Psoas muscle (tissue), 8 donors: Measurements from ENCODE around the gene ITGB5. TPM values are rescaled to one million over a fixed set of nuclear protein-coding genes. Genes with fewer than 3 reads are reported as not detected.
"Not testable (repeated sequence)": the region's sequence is repeated elsewhere in the genome, so short reads cannot be mapped to it uniquely, and the experiment has no call there.

Source experiments
- ATAC-seq, 4 donors: fragments of 200-7000 bp; cut with Tn5 transposase; one replicate each; pipeline ENCODE4 v1.9.1; 2020; ENCODE audit warnings: moderate library complexity in 3 of 4, mild to moderate bottlenecking in 2 of 4
- DNase-seq, 2 donors: peaks; one replicate each; pipeline ENCODE4 v3.0.0-alpha.2; 2020
- H3K27ac ChIP-seq: fragments of 200-600 bp; one replicate; pipeline ENCODE4 v1.8.0; 2022
- H3K27me3 ChIP-seq, 3 donors: fragments of 200-600 bp in 1 of 3; one replicate each; pipeline versions ENCODE4 v1.6.1 to v1.8.0; 2013 to 2022; ENCODE audit warnings: low read length in 2 of 3, mild to moderate bottlenecking in 2 of 3, moderate library complexity in 1 of 3; ENCODE audit not compliant: insufficient read depth in 3 of 3
- H3K36me3 ChIP-seq, 2 donors: fragments of 200-600 bp in 1 of 2; one replicate each; pipeline versions ENCODE4 v1.6.1 to v1.8.0; 2013 to 2022; ENCODE audit warnings: low read depth in 1 of 2, mild to moderate bottlenecking in 1 of 2, moderate library complexity in 1 of 2; ENCODE audit not compliant: insufficient read depth in 1 of 2
- H3K4me1 ChIP-seq: fragments of 200-600 bp; one replicate; pipeline ENCODE4 v1.8.0; 2022
- H3K4me3 ChIP-seq: fragments of 200-600 bp; one replicate; pipeline ENCODE4 v1.8.0; 2022; ENCODE audit warnings: mild to moderate bottlenecking
- H3K9me3 ChIP-seq: fragments of 200-600 bp; one replicate; pipeline ENCODE4 v1.8.0; 2022
- WGBS, 3 donors: extraction: QIAGEN DNeasy Blood & Tissue Kit; methylation state at CpG; one replicate each; pipeline versions ENCODE4 v1.1.6 to v1.1.7; 2013; 5-methylcytosine and 5-hydroxymethylcytosine counted together
- intact Hi-C, 2 donors: fragments of 100-400 bp; cut with DNase I; formaldehyde crosslinking; loops; one replicate each; pipeline versions ENCODE4 v1.11.0 to v1.14.2; 2022
- polyA plus RNA-seq, 3 donors: library from polyadenylated mRNA; stranded (reverse); fragments of 200-250 nt; gene quantifications; one replicate each; pipeline ENCODE4 v1.2.3, GENCODE V29; 2013
- total RNA-seq, 4 donors: library from RNA; stranded (reverse); fragmentation: NEBNext Ultra II Directional in 2 of 4; extraction: Animal tissue kit (Norgen Biotek cat#: 25700) in 2 of 4; gene quantifications; one replicate each; pipeline versions ENCODE4 v1.2.1 to v1.2.4, GENCODE V29; 2021 to 2023
- TF ChIP-seq, protein P1 (sequence below): fragments of 200-600 bp; IDR thresholded peaks from one replicate; pipeline ENCODE4 v1.8.0; 2022; ENCODE audit warnings: antibody characterized with exemption
- donor health status: healthy with polysubstance abuse.
- donor health status: DM: no; HTN: no; CAD: no; lungs with moderate emphysema.
- donor health status: Bipolar disorder and iron deficiency.
- donor health status: healthy.
- donor health status: DM: yes; HTN: yes; CAD: no.
- donor health status: DM: no; HTN: no; CAD: no.
- donor health status: DM: no; HTN: no; CAD: no.
- donor health status: DM: yes; HTN: yes; CAD: no.

Gene ITGB5
- total and polyA plus RNA-seq, 7 donors, result 19.3 to 61.5 (median 37.5) TPM

DNA sequence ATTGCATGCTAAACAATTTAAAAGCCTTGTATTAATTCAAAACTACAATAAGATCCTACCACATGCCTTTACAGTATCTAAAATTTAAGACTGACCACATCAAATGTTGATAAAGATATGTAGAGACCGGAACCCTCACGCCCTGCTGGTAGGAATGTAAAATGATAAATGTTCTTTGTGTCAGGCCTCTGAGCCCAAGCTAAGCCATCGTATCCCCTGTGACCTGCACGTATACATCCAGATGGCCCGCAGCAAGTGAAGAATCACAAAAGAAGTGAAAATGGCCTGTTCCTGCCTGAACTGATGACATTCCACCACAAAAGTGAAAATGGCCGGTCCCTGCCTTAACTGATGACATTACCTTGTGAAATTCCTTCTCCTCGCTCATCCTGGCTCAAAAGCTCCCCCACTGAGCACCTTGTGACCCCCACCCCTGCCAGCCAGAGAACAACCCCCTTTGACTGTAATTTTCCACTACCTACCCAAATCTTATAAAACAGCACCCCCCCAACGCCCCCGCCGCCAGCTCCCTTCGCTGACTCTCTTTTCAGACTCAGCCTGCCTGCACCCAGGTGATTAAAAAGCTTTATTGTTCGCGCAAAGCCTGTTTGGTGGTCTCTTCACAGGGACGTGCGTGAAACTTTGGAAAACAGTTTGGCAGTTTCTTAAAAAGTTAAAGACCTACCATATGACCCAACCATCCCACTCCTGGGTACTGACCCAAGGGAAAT, 59.5 kb downstream of the ITGB5 start:
- H3K9me3 ChIP-seq, H3K4me3 ChIP-seq, DNase-seq, intact Hi-C loops, H3K27me3 ChIP-seq, H3K4me1 ChIP-seq, ATAC-seq, H3K27ac ChIP-seq, H3K36me3 ChIP-seq: not testable (repeated sequence)
- TF ChIP-seq, protein P1, sequence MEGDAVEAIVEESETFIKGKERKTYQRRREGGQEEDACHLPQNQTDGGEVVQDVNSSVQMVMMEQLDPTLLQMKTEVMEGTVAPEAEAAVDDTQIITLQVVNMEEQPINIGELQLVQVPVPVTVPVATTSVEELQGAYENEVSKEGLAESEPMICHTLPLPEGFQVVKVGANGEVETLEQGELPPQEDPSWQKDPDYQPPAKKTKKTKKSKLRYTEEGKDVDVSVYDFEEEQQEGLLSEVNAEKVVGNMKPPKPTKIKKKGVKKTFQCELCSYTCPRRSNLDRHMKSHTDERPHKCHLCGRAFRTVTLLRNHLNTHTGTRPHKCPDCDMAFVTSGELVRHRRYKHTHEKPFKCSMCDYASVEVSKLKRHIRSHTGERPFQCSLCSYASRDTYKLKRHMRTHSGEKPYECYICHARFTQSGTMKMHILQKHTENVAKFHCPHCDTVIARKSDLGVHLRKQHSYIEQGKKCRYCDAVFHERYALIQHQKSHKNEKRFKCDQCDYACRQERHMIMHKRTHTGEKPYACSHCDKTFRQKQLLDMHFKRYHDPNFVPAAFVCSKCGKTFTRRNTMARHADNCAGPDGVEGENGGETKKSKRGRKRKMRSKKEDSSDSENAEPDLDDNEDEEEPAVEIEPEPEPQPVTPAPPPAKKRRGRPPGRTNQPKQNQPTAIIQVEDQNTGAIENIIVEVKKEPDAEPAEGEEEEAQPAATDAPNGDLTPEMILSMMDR, result peak; percentile 23
- WGBS, 3 donors, result 88% methylated on average over 15 of the region's 15 CpGs

GRCh38 chr3:124826703-124827102, 60.5 kb downstream of the ITGB5 start:
- no peak for ATAC-seq

DNA sequence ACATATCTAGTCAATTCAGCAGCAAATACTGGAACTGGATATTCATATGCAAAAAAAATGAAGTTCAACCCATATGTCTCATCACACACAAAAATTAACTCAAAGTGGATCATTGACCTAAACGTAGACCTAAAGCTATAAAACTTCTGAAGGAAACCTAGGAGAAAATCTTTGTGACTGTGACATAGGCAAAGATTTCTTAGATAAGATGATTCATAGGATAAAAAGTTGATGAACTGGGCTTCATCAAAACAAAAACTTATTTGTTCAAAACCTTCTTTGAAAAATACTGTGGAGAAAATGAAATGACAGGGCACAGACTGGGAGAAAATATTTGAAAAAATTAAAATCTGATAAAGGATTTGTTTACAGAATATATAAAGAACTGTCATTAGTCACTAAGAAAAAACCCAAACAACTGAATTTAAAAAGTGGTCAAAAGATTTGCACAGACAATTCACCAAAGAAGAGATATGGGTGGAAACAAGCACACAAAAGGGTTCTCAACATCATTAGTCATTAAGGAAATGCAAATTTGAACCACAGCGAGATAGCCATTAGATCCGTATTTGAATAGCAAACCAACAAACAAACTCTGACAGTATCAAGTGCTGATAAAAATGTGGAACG, 62.8 kb downstream of the ITGB5 start:
- TF ChIP-seq, protein P1, result no peak
- no peak for DNase-seq
- Histone ChIP-seq H3K36me3 (peaks cover 0 to 19% of the 10 kb centered on the region in 2 donors), H3K27ac (no peak overlapping the region), H3K4me1 (peaks cover under 1% of the 10 kb centered on the region), H3K4me3 (no peak overlapping the region), H3K27me3 (no peaks in the 10 kb centered on the region), H3K9me3 (no peaks in the 10 kb centered on the region)
- WGBS, 3 donors, result 94 to 96% (median 96%) methylated on average over 4 of the region's 4 CpGs
- intact Hi-C loops, result no loop called here
- no peak for ATAC-seq

More at GRCh38 chr3:124826703-124827102, 60.5 kb downstream of the ITGB5 start:
- DNase-seq, result no peak
- Histone ChIP-seq H3K4me1 (peaks cover 8% of the 10 kb centered on the region), H3K4me3 (no peak overlapping the region), H3K9me3 (no peaks in the 10 kb centered on the region), H3K27me3 (no peaks in the 10 kb centered on the region), H3K36me3 (peaks cover 0 to 9% of the 10 kb centered on the region in 2 donors), H3K27ac (no peak overlapping the region)
- 40 to 61% (median 51%) methylated on average over 3 of the region's 3 CpGs for WGBS, 3 donors
- TF ChIP-seq, protein P1, result no peak
- intact Hi-C loops, result no loop called here

DNA sequence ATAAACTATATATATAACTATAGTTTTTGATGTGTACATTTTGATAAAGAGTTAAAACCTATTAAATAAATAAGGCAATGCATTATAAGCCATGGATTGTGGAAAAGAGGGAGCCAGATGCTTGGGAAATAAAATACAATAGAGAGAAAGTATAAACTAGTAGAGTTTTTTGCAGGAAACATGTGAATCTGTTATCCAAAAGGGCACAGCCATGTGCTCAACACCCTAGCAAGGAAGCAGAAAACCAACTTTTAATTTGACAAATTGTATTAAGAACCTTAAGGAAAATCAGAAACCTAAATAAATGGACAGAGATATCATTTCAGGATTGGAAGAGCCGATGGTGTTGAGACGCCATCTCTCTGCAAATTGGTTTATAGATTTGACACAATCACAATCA, 63.5 kb downstream of the ITGB5 start:
- Histone ChIP-seq H3K4me3 (no peak overlapping the region), H3K27ac (no peak overlapping the region), H3K27me3 (no peaks in the 10 kb centered on the region), H3K36me3 (peaks cover 0 to 26% of the 10 kb centered on the region in 2 donors), H3K4me1 (peaks cover 8% of the 10 kb centered on the region), H3K9me3 (no peaks in the 10 kb centered on the region)
- TF ChIP-seq, protein P1, result no peak
- ATAC-seq, result no peak
- intact Hi-C loops, result no loop called here
- DNase-seq, result no peak
- 75 to 100% (median 99%) methylated on average over 2 of the region's 2 CpGs for WGBS, 3 donors
